ENCODE results near the gene ITGA8. TPM values are rescaled to one million over a fixed set of nuclear protein-coding genes. Genes with fewer than 3 reads are reported as not detected.
"Not testable (repeated sequence)": the region's sequence is repeated elsewhere in the genome, so short reads cannot be mapped to it uniquely, and the experiment has no call there.

Gene ITGA8
- total and polyA plus RNA-seq, 7 donors, result 0.47 to 5.0 (median 1.4) TPM

DNA sequence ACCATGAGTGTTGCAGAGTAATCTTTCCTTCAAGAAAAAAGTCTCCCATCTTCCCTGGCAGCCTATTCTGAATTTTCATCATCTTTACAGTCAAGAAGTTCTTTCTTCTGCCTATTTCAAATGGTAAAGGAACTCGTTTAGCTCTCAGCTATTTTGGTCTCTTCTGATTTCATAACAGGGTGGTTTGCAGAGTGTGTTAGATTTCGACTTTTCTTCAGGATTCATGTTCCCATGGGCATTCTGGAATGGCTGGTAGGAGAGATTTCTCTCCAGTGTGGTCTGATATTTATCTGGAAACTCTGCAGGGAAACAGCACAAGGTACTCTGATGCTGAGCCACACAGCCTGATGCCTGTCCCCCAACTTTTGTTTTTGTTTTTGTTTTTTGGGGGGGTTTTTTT, 237.6 kb downstream of the ITGA8 start:
- no peaks in the 10 kb centered on the region for H3K4me1 ChIP-seq
- no peaks in the 10 kb centered on the region for H3K9me3 ChIP-seq
- intact Hi-C loops (cut with DNase I), result no loop called here
- 37 to 47% (median 38%) methylated on average over 2 of the region's 2 CpGs for WGBS, 3 donors
- H3K4me3 ChIP-seq, result no peak overlapping the region
- TF ChIP-seq, protein P1, sequence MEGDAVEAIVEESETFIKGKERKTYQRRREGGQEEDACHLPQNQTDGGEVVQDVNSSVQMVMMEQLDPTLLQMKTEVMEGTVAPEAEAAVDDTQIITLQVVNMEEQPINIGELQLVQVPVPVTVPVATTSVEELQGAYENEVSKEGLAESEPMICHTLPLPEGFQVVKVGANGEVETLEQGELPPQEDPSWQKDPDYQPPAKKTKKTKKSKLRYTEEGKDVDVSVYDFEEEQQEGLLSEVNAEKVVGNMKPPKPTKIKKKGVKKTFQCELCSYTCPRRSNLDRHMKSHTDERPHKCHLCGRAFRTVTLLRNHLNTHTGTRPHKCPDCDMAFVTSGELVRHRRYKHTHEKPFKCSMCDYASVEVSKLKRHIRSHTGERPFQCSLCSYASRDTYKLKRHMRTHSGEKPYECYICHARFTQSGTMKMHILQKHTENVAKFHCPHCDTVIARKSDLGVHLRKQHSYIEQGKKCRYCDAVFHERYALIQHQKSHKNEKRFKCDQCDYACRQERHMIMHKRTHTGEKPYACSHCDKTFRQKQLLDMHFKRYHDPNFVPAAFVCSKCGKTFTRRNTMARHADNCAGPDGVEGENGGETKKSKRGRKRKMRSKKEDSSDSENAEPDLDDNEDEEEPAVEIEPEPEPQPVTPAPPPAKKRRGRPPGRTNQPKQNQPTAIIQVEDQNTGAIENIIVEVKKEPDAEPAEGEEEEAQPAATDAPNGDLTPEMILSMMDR (IDR thresholded peaks at IDR 0.05), result no peak
- no peak for DNase-seq
- H3K27me3 ChIP-seq (ENCODE audit: insufficient read depth in 3 of 3, low read length in 2 of 3), result no peaks in the 10 kb centered on the region
- H3K27ac ChIP-seq, result no peak overlapping the region
- ATAC-seq, result no peak
- H3K36me3 ChIP-seq (ENCODE audit: insufficient read depth in 1 of 2, low read depth in 1 of 2), result no peaks in the 10 kb centered on the region

DNA sequence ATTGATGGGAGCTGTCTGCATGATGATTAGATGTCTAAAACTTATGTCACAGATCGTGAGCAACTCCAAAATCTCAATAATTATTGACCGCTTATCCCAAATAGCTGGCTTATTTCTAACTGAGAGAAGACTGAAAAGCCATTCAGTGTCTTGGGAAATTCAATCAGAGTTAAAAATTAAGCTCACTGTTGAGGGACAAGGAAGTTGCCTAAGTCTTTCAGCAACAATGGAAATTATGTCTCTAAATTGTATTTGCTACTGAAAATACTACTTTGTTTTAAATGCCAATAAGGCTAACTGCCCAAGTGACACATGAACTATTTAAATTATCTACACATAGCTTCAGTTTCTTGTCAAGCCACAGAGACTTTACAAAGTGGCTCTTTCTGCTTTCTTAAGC, 240.8 kb downstream of the ITGA8 start:
- no peak for DNase-seq
- H3K4me3 ChIP-seq, result no peak overlapping the region
- intact Hi-C loops (cut with DNase I), result no loop called here
- H3K36me3 ChIP-seq (ENCODE audit: insufficient read depth in 1 of 2, low read depth in 1 of 2), result no peaks in the 10 kb centered on the region
- no peaks in the 10 kb centered on the region for H3K9me3 ChIP-seq
- TF ChIP-seq, protein P1 (IDR thresholded peaks at IDR 0.05), result no peak
- no peak overlapping the region for H3K27ac ChIP-seq
- 77 to 86% (median 78%) methylated on average over 2 of the region's 2 CpGs for WGBS, 3 donors
- H3K27me3 ChIP-seq (ENCODE audit: insufficient read depth in 3 of 3, low read length in 2 of 3), result no peaks in the 10 kb centered on the region
- H3K4me1 ChIP-seq, result no peaks in the 10 kb centered on the region
- ATAC-seq, result no peak

DNA sequence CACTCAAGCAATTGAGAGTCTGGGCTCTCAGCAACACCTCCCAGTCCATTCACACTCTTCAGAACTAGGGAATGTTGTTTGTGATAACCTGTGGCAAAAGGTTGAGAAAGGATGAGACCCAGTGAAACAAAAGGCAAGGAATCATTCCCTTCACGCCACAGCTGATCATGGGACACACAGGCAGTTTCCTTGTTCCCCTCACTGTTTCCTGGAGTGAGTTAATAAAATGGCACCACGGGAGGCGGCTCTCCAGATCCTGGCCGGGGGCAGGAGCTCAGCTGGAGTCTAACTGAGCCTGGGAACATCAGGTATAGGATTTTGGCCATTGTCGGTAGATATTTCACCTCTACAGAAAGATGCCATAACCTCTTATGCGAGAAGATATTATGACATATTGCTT, 241.3 kb downstream of the ITGA8 start:
- Histone ChIP-seq H3K27ac (no peak overlapping the region), H3K4me3 (no peak overlapping the region), H3K4me1 (no peaks in the 10 kb centered on the region), H3K9me3 (no peaks in the 10 kb centered on the region), H3K27me3 (ENCODE audit: insufficient read depth in 3 of 3, low read length in 2 of 3) (no peaks in the 10 kb centered on the region), H3K36me3 (ENCODE audit: insufficient read depth in 1 of 2, low read depth in 1 of 2) (no peaks in the 10 kb centered on the region)
- TF ChIP-seq, protein P1 (IDR thresholded peaks at IDR 0.05), result no peak
- DNase-seq (no peak), ATAC-seq (no peak)
- WGBS, 3 donors, result 57 to 66% (median 59%) methylated on average over 6 of the region's 6 CpGs
- intact Hi-C loops (cut with DNase I), result no loop called here

DNA sequence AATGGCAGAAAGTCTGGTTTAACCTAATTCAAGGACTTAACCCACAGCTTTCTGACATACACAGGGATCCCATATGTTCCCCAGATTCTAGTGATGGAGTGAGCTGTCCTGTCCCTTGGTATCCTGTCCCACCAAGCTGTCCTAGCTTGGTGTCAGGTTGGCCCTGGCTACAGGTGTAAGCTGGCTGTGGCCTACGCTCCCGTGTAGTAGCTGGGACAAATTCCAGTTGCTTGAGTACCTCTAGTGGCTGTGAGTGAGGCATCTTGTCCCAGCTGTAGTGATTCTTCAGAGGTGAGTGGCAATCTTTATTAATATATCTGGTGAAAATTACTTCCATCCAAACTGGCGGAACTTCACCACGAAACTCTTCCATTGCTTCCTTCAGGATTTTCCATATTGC, 243.4 kb downstream of the ITGA8 start:
- H3K27ac ChIP-seq, result no peak overlapping the region
- DNase-seq (no peak), ATAC-seq (no peak)
- H3K4me1 ChIP-seq, result no peaks in the 10 kb centered on the region
- TF ChIP-seq, protein P1 (IDR thresholded peaks at IDR 0.05), result no peak
- no peaks in the 10 kb centered on the region for H3K9me3 ChIP-seq
- intact Hi-C loops (cut with DNase I), result no loop called here
- 86 to 97% (median 90%) methylated on average over 4 of the region's 4 CpGs for WGBS, 3 donors
- H3K4me3 ChIP-seq, result no peak overlapping the region
- H3K36me3 ChIP-seq (ENCODE audit: insufficient read depth in 1 of 2, low read depth in 1 of 2), result no peaks in the 10 kb centered on the region
- peaks cover 0 to 1% (median 0%) of the 10 kb centered on the region in 3 donors for H3K27me3 ChIP-seq (ENCODE audit: insufficient read depth in 3 of 3, low read length in 2 of 3)

DNA sequence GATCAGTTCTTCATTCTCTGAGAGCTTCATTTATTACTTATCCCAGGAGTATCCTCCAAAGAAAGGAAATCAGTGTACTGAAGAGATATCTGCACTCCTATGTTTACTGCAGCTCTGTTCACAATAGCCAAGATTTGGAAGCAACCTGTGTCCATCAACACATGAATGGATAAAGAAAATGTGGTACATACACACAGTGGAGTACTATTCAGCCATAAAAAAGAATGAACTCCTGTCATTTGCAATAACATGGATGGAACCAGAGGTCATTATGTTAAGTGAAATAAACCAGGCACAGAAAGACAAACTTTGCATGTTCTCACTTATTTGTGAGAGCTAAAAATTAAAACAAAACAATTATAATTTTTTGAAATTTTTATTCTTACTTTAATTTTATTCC, 244.3 kb downstream of the ITGA8 start:
- DNase-seq; ATAC-seq; H3K27ac ChIP-seq; H3K36me3 ChIP-seq (ENCODE audit: insufficient read depth in 1 of 2, low read depth in 1 of 2); H3K9me3 ChIP-seq; H3K4me1 ChIP-seq; intact Hi-C loops (cut with DNase I); H3K27me3 ChIP-seq (ENCODE audit: insufficient read depth in 3 of 3, low read length in 2 of 3); H3K4me3 ChIP-seq: not testable (repeated sequence)
